OCI-LY3 (cell line): ENCODE data around the gene GPT2.

Source experiments
- H2AFZ ChIP-seq: fragments of 200-600, 300-600 bp; shearing (Covaris generic); 2 replicates; pipeline ENCODE4 v1.6.0; 2014; ENCODE audit warnings: antibody characterized with exemption, low read depth, low read length
- H3K27ac ChIP-seq: fragments of 200-600, 300-600 bp; sonication (generic); 2 replicates; pipeline ENCODE4 v1.5.1; 2014; ENCODE audit warnings: mild to moderate bottlenecking, low read length, moderate library complexity, mixed read lengths
- H3K27me3 ChIP-seq: fragments of 200-600, 300-600 bp; sonication (generic); 2 replicates; pipeline ENCODE4 v1.6.1; 2014; ENCODE audit warnings: low read depth, low read length, mixed read lengths
- H3K36me3 ChIP-seq: fragments of 200-600, 300-600 bp; sonication (generic); replicated peaks from 2 replicates; pipeline ENCODE3; 2014; ENCODE audit warnings: low read depth, low read length, mixed read lengths
- H3K4me1 ChIP-seq: fragments of 300-600, 200-600 bp; sonication (generic); 2 replicates; pipeline ENCODE4 v1.6.1; 2014; ENCODE audit warnings: low read length, mixed read lengths
- H3K4me2 ChIP-seq: fragments of 200-600, 300-600 bp; sonication (generic); 2 replicates; pipeline ENCODE4 v1.6.1; 2014; ENCODE audit warnings: low read length, mixed read lengths
- H3K4me3 ChIP-seq: fragments of 300-600, 200-600 bp; sonication (generic); 2 replicates; pipeline ENCODE4 v1.5.1; 2014; ENCODE audit warnings: antibody characterized with exemption, mild to moderate bottlenecking, low read length, moderate library complexity
- H3K79me2 ChIP-seq: fragments of 300-600, 200-600 bp; shearing (Covaris generic); 2 replicates; pipeline ENCODE4 v1.6.1; 2014; ENCODE audit warnings: mild to moderate bottlenecking, low read length, mixed read lengths
- H3K9ac ChIP-seq: fragments of 300-600, 200-600 bp; shearing (Covaris generic); 2 replicates; pipeline ENCODE4 v1.6.0; 2014; ENCODE audit warnings: mild to moderate bottlenecking, low read length, moderate library complexity
- H3K9me3 ChIP-seq: fragments of 200-600, 300-600 bp; shearing (Covaris generic); 2 replicates; pipeline ENCODE4 v1.6.1; 2014; ENCODE audit warnings: low read length, mixed read lengths; ENCODE audit not compliant: insufficient read depth
- H4K20me1 ChIP-seq: fragments of 200-600, 300-600 bp; sonication (generic); 2 replicates; pipeline ENCODE4 v1.6.1; 2016; ENCODE audit warnings: low read length, mixed read lengths; ENCODE audit not compliant: insufficient read depth
- CTCF ChIP-seq: fragments of 200-600, 300-600 bp; sonication (generic); IDR thresholded peaks from 2 replicates; pipeline ENCODE4 v1.5.1; 2014; ENCODE audit warnings: antibody characterized with exemption, low read length, low read depth
- EZH2phosphoT487 ChIP-seq: fragments of 200-600 bp; shearing (Covaris generic); IDR thresholded peaks from 2 replicates; pipeline ENCODE4 v1.6.1; 2018; ENCODE audit warnings: antibody characterized with exemption, mixed run types, low read depth

The GPT2 gene

DNA sequence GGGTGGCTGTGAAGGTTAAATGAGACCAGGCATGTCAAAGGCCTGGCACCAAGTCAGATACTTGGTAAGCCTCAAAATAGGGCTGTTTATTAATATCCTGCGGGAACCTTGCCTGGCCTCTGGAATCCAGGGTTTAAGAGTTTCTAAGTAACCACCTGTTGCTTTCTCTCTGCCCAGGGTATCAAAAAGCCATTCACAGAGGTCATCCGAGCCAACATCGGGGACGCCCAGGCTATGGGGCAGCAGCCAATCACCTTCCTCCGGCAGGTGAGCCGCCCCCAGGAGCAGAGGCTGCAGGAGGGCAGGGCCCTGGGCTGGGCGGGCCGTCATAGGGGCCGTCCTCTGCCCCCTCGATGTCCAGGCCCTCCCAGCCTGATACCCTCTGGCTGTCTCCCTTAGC, 13.3 kb downstream of the GPT2 start:
- H2AFZ ChIP-seq = no peak overlapping the region
- H3K9me3 ChIP-seq = no peaks in the 10 kb centered on the region
- H3K4me1 ChIP-seq = no peaks in the 10 kb centered on the region
- no peaks in the 10 kb centered on the region for H3K36me3 ChIP-seq
- H4K20me1 ChIP-seq = no peaks in the 10 kb centered on the region
- no peak overlapping the region for H3K9ac ChIP-seq
- H3K79me2 ChIP-seq = no peaks in the 10 kb centered on the region
- TF ChIP-seq CTCF = no peak
- TF ChIP-seq EZH2phosphoT487 = no peak
- H3K4me3 ChIP-seq = no peak overlapping the region
- H3K4me2 ChIP-seq = no peak overlapping the region
- H3K27me3 ChIP-seq = no peaks in the 10 kb centered on the region
- no peak overlapping the region for H3K27ac ChIP-seq

DNA sequence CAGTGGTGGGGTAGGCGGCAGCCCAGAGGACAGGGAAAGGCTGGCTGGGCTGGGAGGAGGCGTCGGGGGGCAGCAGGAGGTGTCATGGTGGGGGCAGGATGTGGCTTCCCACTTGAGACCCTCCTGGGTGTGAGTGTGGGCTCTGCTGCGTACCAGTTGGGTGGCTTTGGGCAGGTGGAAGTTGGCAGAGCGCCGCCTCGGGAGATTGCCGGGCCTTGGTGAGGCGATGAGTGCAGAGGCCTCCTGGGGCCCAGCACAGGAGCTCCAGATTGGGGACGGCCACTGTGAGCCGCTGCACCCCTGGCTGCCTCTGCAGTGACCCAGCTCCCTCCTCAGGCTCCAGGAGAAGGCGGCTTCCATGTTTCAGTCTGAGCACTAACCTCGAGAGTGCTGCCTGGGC, 13.8 kb downstream of the GPT2 start:
- Histone ChIP-seq H3K36me3 (no peaks in the 10 kb centered on the region), H3K9me3 (no peaks in the 10 kb centered on the region), H3K9ac (no peak overlapping the region), H3K27me3 (no peaks in the 10 kb centered on the region), H3K4me1 (no peaks in the 10 kb centered on the region), H2AFZ (no peak overlapping the region), H4K20me1 (no peaks in the 10 kb centered on the region), H3K27ac (no peak overlapping the region), H3K4me2 (no peak overlapping the region), H3K4me3 (no peak overlapping the region), H3K79me2 (no peaks in the 10 kb centered on the region)
- TF ChIP-seq CTCF = no peak
- no peak for TF ChIP-seq EZH2phosphoT487

DNA sequence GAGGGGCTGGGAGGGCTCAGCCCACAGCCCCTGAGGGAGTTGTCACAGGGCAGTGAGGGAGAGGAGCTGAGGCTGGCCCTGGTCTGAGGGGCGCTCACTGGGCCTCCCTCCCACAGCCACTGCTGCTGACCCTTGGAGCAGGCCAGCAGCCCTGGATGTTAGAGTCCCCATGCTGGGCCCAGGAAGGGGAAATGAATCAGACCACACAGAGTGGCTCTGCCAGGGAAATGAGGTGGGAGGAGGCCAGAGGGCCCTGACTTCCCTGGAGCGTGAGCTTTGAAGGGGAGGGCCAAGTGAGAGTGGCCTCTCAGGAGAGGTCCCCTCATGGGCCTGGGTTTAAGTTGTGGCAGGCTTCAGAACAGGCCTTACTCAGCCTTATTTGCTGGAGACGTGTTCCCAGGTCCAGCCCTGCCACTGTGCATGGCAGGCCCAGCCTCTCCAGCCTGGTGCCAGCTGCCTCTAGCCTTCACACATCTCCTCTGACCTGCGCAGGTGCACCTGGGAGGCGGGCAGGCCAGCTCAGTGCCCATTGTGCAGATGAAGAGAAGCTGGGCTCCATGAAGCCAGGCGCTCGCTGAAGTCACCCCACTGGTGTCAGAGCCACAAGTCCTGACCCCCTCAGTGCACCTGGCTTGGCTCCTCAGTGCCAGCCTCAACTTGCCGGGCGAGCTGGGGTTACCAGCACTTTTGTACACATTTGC, 15.4 kb downstream of the GPT2 start:
- no peak overlapping the region for H3K4me3 ChIP-seq
- H3K36me3 ChIP-seq = no peaks in the 10 kb centered on the region
- H3K79me2 ChIP-seq = no peaks in the 10 kb centered on the region
- no peaks in the 10 kb centered on the region for H3K9me3 ChIP-seq
- TF ChIP-seq EZH2phosphoT487 = no peak
- no peak for TF ChIP-seq CTCF
- H2AFZ ChIP-seq = no peak overlapping the region
- H3K9ac ChIP-seq = no peak overlapping the region
- no peak overlapping the region for H3K4me2 ChIP-seq
- H3K27me3 ChIP-seq = no peaks in the 10 kb centered on the region
- H4K20me1 ChIP-seq = no peaks in the 10 kb centered on the region
- no peaks in the 10 kb centered on the region for H3K4me1 ChIP-seq
- no peak overlapping the region for H3K27ac ChIP-seq

- no peaks in the 10 kb centered on the region for H3K79me2 ChIP-seq
- TF ChIP-seq EZH2phosphoT487 (no peak), CTCF (no peak; the same call in 1 of the 2 replicates)
- H3K36me3 ChIP-seq = no peaks in the 10 kb centered on the region
Observed at GRCh38 chr16:46900455-46901235, 16.5 kb downstream of the GPT2 start.

More at GRCh38 chr16:46900455-46901235, 16.5 kb downstream of the GPT2 start:
- Histone ChIP-seq H3K4me2 (no peak overlapping the region), H3K4me1 (no peaks in the 10 kb centered on the region), H3K9me3 (no peaks in the 10 kb centered on the region), H3K4me3 (no peak overlapping the region), H3K27ac (no peak overlapping the region), H4K20me1 (no peaks in the 10 kb centered on the region), H2AFZ (no peak overlapping the region), H3K9ac (no peak overlapping the region), H3K27me3 (no peaks in the 10 kb centered on the region)
